Stimulated activated CD4-positive, alpha-beta T cell treated with anti-CD3 and anti-CD28 coated beads, Interleukin-12 subunit alpha, Interleukin-12 subunit beta, amount 100 ng/mL, for 4 hours (primary cell): ENCODE data around the gene FHIT.

Experiments used
- DNase-seq: peaks from one replicate; pipeline ENCODE4 v3.0.0-alpha.2; 2020

Gene FHIT

DNA sequence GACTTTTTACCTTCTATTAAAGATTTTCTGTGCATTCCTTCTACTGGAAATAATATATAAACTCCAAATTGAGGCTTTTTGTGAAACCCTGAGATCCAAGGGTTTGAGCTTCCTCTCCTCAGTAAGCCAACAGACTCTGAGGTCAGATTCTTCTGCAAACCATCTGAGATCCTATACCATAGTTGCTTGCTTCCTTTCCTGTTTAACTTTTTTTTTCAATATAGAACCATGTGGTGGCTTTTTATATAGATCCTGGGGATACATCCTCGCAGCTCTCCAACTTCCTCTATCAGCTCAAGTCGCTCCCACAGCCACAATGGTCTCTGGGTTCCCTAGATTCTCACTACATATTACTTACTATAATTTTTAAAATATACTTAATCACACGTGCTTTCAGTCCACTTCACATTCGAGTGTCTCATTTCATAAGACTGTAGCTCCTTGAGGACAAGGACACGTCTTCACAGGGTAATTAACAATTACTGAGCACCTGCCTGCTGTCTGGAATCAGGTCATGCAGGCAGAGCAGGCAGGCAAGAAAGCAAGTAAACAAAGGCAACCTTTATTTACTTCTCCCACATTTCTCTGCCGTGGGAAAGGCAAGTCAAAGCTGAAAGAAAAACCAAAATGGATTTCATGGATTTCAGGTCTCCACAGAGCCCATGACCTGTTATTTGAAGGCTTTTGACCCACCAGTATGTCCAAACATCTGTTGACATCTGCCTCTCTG is 941.5 kb downstream of the FHIT start:
- DNase-seq = no peak

DNA sequence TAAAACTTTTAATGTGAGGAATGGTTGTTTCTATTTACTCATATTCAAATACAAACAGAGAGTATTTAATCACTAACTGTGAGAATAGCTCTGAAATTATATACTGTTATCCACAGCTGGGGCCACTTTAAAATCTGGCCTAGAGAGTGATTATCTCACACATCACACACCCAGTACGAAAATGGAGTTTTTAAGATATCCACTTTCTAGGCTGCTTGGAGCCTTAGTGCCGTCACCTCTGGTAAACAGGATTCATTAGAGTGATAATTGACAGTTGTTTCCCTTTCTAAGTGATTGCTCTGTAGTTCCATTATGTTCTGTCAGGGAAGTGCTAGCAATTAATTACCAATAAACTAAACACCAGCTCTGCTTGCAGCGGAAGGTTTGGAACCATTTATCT is 942.4 kb downstream of the FHIT start:
- DNase-seq = no peak

DNA sequence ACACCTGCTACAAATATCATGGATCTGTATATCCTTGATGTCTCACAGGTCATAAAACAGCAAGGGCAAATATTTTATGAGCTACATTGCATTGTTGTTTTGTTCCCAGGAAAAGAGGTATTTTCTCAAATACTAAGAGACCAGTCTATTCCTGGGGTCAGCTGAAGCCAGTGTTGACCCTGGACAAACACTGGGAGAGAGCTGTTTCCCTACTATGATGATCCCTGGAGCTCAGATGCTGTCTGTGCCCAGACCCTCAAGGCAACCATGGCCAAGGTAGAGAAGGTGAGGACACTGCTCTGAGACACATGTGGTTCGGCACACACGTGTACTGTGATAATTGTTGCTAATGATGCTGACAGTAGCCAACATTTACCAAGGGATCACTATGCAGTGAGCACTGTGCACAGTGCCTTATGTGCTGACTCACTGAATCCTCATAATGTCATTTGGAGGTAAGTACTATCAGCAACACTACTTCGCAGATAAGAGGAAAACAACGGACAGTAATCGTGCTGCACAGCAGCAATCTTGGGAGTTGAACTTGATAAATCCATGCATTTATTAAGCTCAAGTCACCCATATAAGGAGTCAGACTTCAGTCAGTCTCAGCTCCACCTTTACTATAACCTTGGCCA is 943.6 kb downstream of the FHIT start:
- no peak for DNase-seq

DNA sequence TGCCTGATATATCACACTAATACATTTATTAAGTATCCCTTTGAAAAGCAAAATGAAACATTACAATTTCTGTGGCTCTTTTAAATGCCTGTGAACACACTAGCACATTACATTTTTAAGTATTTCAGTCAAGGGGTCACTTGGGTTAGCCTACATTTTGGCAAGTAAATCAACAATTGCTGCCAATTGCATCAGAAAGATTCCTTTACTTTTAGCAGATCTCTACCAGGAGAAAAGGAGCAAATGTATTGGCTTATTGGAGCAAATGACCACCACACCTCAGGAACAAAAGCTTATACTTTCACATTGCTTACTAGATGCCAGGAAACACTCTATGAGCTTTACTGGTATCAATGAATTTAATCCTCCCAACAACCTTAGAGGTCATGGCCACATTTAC is 947.1 kb downstream of the FHIT start:
- DNase-seq = no peak

DNA sequence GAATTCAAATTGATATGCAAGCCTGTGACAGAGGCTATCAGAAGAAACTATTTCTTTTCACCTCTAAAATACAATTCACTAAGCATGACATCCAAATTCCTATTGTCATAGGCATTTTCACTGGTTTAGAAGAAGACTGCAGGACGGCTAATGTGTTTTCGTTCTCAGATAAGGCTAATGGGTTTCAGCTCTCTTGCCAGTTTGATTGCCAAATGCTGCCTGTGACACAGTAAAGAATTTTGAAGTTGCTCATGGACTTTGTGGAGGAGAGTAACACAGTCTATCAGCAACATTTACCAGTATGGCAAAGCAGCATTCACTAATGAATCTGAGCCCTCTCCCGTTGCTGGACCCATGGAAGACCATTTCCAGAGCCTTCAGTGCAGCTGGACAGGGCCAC is 948.1 kb downstream of the FHIT start:
- DNase-seq = no peak

DNA sequence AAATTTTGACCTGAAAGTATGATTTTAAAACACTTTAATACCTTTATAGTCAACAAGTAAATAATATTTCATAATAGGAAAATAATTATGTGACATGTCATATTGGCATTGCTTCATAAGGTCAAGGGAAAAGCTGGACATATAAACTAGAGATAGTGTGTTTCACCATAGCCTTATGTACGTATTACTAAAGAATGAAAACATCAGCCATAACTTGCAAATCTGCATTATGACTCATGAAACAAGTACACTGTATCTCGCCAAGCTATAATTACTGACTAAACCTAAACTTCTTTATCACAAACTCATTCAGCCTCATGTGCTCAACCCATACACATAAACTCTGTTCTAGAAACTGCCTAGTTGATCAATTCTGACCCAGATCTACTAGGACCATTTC is 950.1 kb downstream of the FHIT start:
- no peak for DNase-seq

DNA sequence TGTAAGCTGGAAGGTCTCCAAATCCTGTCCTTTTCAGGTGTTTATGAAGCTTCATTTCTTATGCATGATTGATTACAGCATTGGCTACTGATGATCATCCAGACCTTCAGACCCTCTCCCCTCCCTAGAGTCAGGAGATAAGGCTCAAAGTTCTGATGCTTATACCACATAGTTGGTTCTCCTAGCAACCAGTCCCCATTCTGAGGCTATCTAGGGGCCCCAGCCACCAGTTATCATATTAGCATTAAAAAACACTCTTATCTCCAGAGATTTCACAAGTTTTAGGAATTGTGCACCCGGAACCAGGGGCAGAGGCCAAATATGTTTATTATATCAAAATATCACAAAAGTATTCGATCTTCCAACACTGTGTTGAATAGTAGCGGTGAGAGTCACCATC is 953.1 kb downstream of the FHIT start:
- DNase-seq = no peak

DNA sequence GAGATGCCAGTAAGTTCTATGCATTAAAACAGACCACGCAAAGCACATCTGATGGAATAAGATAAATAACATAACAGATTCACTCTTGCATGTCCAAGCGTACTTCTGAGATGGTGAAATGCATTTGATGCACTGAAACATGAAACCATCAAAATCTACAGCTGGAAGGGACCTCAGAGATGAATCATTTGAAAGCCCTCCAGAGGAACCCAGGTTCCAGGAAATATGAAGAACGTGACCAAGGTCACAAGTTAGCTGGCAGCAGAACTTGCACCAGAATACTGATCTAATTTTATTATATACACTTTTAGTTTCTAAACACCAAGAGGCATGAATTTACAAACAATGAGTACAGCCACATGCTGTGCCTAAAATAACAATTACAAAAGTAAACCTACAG is 957.1 kb downstream of the FHIT start:
- no peak for DNase-seq

DNA sequence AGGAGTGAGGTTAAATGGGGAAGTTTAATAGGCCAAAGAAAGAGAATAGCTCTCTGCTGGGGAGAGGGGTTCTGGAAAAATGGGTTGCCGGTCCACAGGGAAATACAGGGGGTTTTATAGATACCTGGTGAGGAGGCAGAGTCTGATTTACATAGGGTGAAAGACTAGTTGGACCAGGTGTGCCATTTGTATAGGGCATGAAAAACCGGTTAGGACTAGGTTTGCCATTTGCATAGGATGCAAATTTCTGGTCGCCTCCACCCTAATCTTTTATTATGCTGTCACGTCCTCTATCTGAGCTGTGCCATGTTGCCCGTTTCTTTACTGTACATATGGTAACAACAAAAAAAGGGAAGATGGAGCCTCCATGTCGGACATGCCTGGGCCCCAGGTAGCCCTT is 960.1 kb downstream of the FHIT start:
- DNase-seq = no peak

DNA sequence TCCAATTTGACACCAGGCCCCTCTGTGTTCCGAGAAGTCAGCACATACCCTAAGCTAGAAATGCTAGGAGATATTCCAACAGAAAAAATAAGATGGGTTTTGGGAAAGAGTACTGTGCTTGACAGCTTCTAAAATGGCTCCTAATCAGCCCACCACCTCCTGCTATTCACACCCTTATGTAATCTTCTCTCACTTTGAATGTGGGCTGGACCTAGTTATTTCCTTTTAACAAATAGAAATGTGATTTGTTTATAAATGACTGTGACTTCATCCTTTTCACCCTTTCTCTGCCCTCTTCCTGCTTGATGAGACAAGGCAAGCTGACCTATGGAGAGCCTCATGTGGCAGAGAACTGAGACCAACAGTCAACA is 961.1 kb downstream of the FHIT start:
- DNase-seq = no peak

DNA sequence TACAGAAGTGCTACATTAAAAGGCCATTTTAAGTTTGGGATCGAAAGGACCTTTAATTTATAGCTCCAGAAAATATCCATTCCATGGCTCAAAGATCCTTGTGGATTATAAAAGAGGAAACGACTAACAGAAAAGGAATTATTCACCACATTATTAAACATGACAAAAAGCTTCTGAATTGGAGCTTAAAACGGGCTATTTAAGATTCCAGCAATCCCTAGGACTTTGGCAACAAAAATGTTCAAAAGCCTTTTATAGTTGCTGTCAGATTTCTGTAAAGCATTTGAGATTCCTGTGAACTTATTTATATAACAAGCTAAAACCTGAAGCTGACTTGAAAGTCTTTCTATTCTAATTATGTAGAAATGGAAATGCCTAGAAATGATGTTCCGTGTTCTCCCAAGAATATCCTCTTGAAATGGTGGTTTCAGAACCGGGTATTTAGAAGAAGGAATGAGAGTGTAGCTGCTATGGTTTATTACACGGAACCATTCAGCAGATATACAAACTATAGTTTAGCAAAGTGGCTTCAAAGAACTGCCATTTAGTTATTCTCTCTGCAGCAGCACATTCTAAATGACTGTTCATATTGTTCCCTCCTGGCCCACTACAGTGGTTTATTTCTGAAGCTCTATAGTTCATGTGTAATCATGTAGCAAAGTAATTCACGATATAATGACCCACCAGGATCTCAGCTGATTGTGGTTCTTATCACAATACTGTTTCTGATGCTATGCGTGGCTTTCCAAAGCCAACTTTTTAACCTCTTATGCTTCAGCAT is 961.7 kb downstream of the FHIT start:
- DNase-seq = no peak

DNA sequence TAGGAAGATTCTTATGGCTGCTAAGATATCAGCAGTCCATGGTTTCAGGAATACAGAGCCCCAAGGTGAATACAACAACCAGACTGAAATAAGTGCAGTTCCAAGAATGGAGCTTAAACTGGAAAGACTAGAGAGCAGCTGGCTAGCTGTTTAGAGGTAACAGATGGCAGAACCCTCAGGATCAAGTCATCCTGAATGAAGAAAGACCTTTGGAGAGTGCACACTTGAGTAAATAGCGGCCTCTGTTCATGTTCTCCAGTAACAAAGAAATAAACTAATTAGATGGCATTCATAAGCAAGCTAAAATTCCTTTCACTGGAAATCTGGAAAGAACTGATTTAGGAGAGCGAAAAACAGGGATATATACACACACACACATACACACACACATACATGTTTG is 968.4 kb downstream of the FHIT start:
- no peak for DNase-seq

DNA sequence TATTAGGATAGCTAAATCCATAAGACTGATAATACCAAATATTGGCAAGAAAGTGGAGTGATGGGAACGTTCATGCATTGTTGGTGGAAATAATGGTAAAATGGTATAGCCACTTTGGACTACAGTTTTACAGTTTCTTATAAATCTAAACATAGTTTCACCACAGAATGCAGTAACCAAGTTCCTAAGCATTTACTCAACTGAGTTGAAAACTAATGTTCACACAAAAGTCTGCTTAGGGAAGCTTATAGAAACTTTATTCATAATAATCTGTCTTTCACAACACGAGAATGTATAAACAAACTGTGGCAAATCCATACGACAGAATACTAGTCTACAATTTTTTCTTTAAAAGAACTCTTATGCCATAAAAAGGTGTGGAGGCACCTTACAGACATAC is 969.3 kb downstream of the FHIT start:
- no peak for DNase-seq

DNA sequence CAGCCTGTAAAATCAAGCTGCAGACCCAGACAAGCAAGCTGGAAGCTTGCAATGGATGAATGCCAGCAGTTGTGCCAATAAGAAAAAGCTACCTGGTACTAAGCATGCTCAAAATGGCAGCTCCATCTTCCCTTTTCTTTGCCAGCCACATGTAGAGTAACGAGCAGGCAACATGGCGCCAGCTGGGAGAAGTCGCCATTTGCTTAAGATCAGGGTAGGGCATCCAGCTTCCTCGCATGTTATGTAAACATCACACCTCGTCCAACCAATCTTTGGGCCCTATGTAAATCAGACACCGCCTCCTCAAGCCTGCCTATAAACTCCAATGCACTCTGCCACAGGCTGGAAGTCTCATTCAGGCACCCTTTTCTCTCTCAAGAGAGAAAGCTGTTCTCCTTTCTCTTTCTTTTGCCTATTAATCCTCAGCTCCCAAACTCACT is 973.9 kb downstream of the FHIT start:
- DNase-seq = no peak

DNA sequence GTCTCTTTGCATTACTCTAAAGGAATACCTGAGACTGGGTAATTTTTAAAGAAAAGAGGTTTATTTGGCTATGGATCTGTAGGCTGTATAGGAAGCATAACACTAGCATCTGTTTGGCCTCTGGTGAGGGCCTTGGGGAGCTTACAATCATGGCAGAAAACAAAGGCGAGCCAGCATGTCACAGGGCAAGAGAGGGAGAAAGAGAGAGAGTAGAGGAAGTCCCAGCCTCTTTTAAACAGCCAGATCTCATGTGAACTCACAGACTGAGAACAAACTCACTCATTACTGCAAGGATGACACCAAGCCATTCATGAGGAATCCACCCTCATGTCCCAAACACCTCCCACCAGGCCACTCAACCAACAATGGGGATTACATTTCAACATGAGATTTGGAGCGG is 974.6 kb downstream of the FHIT start:
- DNase-seq = no peak

DNA sequence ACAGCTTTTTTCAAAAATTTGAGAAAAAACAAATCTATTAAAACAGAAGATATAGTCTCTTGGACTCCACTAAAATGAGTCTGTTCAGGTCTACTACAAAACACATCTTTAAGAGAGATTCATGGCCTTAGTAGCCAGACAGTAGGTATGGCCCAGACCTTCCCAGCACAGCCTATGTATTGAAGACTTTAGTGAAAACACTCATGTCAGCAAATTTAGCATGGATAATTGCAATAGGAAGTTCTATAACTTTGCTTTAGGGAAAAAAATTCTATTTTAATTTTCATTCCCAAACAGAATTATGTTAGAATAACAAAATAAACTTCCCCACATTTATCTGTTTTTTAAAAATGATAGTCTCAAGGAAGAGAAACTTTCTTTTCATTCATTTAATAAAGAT is 976.6 kb downstream of the FHIT start:
- no peak for DNase-seq

DNA sequence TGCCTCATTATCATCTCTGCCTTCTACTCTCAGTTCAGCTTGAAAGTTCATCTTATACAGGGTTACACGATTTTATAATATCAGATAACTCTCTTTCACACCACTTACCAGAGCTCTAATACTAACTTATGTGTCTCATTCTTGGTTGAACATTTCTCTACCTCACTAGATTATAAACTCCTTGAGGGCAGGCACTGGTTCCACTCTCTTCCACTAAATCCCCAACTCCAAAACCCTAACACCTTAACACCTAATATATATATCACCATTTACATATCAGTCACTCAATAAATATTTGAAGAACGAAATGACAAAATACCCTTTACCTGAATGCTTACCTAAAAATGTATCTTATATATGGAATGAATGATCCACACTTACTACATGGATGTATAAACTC is 977.2 kb downstream of the FHIT start:
- DNase-seq = no peak

DNA sequence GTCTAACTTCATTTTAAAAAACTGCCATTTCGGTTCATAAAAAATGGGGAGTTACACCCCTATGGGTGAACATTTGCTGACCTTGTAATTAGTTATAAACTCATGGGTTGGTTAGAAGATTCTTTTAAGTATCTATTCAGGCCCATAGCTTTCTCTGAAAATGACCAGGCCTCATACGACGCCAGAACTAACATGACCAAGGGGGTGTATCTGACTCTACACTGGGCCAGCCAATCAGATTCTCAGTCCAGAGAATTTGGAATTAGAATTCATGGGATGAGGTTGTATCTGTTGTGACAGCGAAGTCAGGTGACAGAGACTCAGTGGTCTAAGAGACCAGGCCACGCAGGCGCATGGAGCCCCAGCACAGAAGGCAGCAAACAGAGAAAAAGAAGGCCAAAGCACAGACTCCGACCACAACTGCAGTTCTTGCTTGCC is 981.4 kb downstream of the FHIT start:
- DNase-seq = no peak

DNA sequence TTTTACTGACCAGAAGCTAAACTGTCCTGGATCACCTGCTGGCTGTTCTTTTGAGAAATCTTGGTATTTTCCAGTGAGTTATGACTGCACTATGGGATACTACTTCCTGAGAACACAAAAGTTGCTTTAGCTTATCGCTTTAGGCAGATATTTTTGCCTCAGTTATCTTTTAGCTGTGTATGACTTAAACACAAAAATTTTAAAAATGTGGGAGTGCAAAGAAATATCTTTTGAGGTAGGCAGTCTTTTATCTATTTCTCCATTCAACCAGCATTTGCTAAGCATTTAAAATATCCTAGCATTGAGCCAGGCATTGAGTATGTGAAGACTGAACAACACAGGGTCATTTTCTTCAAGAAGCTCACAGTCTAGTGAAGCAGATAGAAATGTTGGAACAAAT is 981.9 kb downstream of the FHIT start:
- DNase-seq = no peak

DNA sequence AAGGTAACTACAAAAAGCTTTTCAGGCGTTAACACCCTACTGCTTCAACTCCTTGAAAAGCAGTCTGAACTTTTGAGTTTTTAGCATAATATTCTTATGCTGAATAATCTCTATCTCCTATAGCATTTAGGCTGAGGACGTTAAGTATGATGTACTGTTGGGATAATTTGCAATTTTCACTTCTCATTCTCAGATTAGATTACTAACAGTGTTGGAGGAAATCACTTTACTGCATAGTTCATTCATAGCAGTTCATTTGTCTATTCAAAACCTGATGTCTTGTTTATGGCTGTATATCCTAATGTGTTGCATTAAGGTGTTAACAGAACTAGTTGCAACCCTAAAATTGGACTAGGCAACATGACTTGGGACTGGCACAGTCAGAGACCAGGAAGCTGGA is 983.1 kb downstream of the FHIT start:
- no peak for DNase-seq

DNA sequence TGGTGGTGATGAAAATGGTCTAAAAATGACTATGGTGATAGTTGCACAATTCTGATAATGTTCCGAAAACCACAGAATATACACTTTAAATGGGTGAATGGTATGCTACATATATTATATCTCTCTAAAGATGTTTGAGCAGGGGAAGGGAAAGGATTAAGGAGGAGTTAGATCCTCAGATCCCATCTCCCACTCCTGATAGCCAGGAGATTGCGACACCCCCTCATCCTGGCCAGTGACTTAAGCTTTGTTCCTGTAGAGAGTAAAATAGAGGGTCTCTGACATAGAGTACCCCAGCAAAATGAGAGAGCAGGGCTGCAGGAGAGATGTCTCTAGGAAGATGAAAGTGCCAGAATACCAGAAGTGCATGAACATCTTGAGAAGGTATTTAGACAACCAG is 984.8 kb downstream of the FHIT start:
- no peak for DNase-seq

DNA sequence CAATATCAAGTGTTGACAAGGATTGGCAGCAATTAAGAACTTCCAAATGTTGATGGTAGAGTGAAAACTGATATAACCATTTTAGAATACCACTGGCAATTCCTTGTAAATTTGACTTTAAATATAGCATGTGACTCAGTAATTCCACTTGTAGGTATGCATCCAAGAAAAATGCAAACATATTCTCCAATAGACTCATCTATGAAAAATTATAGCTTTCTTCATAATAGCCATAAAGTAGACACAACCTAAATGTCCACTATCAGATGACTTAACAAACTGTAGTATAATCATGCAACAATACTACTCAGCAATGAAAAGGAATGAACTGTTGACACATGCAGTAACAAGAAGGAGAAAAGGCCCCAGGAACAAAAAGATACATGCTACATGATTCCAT is 988.1 kb downstream of the FHIT start:
- DNase-seq = no peak

DNA sequence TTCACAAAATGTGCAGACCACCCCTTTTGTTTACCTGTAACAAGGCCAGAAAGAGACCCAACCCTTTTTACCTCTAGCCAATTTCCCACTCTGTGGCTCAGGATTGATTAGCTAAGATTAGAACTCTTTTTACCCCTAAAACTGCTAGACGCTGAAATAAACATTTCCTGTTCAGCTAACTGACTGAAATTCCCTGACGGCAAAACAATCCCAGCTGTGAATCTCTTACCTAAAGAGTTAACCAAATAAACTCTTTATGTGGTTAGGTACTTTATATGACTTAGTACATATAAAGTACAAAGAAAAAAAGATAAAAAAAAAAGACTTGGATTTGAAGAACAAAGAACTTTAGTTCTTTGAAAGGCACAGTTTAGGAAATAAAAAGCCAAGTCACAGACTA is 988.7 kb downstream of the FHIT start:
- no peak for DNase-seq

DNA sequence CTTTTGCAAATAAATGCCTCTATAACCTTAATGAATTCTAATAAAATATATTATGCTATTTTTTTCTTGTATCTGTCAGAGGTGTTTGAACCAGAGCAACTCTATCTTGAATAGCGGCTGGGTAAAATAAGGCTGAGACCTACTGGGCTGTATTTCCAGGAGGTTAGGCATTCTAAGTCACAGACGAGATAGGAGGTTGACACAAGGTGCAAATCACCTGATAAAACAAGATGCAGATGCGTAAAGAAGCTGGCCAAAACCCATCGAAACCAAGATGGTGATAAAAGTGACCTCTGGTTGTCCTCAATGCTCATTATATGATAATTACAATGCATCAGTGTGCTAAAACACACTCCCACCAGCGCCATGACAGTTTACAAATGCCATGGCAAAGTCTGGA is 990.7 kb downstream of the FHIT start:
- DNase-seq = no peak
